Iris pigment epithelial cell (primary cell): ENCODE measurements around the gene BYSL.

ENCODE experiments used
- DNase-seq: peaks from one replicate; pipeline ENCODE4 v3.0.0-alpha.2; 2011; ENCODE audit warnings: low read depth

BYSL gene, protein sequence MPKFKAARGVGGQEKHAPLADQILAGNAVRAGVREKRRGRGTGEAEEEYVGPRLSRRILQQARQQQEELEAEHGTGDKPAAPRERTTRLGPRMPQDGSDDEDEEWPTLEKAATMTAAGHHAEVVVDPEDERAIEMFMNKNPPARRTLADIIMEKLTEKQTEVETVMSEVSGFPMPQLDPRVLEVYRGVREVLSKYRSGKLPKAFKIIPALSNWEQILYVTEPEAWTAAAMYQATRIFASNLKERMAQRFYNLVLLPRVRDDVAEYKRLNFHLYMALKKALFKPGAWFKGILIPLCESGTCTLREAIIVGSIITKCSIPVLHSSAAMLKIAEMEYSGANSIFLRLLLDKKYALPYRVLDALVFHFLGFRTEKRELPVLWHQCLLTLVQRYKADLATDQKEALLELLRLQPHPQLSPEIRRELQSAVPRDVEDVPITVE

DNA sequence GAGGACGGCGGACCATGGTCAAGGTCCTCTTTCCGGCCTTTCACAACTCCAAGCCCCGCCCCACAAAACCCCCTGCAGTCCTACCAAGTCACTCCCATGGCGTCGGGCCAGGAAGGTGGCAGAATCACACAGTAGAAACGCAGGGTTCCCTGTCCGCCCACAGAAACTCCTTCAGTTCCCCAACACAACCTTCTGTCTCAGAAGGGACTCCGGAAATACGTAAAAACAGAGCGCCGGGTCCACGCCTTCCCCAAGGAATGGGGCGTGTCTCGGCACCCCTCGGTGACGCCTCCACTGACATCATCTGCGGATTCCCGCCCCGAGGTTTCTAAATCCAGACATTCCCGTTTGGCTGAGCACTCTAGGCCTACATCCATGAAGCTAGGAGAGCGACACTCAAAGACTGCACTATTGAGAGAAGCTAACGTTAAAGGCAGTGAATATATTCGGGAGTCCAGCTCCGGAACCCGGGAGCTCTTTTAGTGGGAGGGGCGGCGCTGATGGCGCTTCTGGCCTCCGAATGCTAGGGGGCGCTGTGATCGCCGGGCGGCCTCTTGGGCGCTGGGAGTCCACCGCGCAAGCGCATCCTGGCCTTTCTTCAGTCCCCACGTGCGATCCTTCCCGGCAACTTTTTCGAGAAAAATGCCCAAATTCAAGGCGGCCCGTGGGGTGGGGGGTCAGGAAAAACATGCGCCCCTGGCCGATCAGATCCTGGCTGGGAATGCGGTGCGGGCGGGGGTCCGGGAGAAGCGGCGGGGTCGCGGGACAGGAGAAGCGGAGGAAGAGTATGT, at the start of gene BYSL, which contains the start of gene MED20:
BYSL (plus strand) TSS at position 579 of the 791 bp plus-strand sequence; CDS start at position 643, 64 bp downstream.
MED20 (minus strand) TSS at position 219 of the 791 bp plus-strand sequence; CDS start at position 98, 121 bp downstream.
- DNase-seq, result peak; percentile 96

DNA sequence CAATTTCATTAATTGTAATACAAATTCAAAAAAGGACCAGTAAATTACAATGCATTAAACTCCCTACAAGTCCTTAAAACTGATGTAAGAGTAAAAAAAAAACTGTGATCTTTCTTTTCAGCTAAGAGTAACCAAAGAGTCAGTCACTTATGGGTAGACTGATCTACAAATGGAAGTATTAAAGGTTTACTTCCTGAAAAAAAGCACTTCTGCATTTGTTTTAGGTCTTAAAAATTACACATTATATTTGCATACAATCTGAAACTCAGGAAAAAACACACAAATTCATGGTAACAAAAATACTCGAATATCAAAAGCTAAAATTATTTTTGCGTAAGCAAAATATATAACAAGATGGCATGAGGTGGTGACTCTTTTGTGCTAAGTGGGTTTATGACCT, 49.6 kb upstream of the BYSL start:
- no peak for DNase-seq

DNA sequence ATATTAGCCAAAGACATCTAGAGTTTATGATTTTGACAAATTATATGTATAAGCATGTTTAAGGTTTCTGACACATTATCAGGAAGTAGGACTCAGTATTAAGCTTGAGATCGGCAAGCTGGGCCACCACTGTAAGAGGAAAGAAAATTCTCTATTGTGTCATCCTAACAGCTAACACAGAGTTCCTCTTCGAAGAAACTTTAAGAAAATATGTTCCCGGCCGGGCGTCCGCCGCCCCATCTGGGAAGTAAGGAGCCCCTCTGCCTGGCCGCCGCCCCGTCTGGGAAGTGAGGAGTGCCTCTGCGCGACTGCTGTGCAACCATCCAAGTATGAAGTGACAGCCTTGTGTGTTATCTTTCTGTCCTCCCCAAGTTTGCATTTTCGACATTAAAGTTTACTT, 49.2 kb upstream of the BYSL start:
- DNase-seq, result no peak

DNA sequence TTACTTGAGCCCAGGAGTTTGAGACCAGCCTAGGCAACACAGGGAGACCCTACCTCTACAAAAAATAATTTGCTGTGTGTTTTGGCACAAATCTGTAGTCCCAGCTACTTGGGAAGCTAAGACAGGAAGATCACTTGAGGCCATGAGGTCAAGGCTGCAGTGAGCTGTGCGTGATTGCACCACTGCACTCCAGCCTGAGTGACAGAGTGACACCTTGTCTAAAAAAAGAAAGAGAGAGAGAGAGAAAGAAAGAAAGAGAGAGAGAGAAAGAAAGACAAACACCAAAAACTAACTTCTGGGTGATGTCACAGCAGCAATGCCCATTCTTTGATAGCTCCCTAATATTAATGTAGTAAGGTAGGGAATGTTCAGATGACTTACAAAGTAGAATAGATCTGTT, 46.6 kb upstream of the BYSL start:
- DNase-seq, result no peak

DNA sequence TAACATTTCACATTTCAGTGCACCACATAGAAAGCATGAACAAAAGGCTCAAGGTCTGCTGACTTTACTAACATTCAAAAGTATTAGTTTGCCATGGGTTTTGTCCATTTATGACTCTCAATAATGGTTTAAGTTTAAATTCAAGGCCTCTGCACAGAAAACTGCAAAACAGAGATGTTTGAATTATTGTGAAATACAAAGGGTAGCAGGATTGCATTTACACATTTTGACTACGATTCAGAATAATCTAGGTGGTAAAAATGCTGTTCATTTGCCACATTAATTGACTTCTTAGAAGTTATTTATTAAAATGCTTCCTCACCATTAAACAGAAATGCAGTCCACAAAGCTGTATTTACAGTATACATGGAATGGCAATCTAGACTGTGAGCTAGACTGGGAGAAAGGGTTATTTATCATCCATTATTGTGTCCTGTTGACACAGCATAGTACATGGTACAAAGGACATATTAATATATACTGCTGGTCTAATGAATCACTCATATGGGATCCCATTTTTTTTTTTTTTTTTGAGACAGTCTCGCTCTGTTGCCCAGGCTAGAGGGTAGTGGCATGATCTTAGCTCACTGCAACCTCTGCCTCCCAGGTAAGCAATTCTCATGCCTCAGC, 44.1 kb upstream of the BYSL start:
- no peak for DNase-seq

- peak; percentile 79 for DNase-seq
Observed at GRCh38 chr6:41878246-41878645, 43.1 kb upstream of the BYSL start.

GRCh38 chr6:41878961-41879405, 42.3 kb upstream of the BYSL start:
- DNase-seq, result peak; percentile 83

GRCh38 chr6:41881506-41881905, 39.8 kb upstream of the BYSL start:
- no peak for DNase-seq

DNA sequence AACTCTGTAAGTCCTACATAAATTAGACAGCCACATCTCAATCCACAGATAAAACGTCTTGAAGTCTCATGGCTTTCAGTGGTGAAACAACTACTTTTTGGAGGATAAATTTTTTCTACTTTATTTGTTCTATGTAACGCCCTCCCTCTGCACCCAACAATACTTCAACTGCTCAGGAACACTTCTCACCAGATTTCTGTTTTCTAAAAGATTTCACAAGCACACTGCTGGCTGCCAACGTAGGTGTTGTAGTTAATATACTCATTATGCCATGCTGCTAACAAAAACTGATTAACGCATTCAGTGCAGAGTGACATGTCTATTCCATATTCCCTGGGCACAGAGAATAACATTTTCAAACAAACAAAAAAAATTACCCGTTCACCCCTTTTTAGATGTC, 36.3 kb upstream of the BYSL start:
- no peak for DNase-seq

GRCh38 chr6:41885930-41886329, 35.4 kb upstream of the BYSL start:
- no peak for DNase-seq

- DNase-seq, result no peak
Observed at GRCh38 chr6:41887331-41887751, 34.0 kb upstream of the BYSL start.

GRCh38 chr6:41892921-41893564, 28.3 kb upstream of the BYSL start:
- DNase-seq, result no peak

GRCh38 chr6:41894366-41895299, 26.7 kb upstream of the BYSL start:
- peak; percentile 24 for DNase-seq

DNA sequence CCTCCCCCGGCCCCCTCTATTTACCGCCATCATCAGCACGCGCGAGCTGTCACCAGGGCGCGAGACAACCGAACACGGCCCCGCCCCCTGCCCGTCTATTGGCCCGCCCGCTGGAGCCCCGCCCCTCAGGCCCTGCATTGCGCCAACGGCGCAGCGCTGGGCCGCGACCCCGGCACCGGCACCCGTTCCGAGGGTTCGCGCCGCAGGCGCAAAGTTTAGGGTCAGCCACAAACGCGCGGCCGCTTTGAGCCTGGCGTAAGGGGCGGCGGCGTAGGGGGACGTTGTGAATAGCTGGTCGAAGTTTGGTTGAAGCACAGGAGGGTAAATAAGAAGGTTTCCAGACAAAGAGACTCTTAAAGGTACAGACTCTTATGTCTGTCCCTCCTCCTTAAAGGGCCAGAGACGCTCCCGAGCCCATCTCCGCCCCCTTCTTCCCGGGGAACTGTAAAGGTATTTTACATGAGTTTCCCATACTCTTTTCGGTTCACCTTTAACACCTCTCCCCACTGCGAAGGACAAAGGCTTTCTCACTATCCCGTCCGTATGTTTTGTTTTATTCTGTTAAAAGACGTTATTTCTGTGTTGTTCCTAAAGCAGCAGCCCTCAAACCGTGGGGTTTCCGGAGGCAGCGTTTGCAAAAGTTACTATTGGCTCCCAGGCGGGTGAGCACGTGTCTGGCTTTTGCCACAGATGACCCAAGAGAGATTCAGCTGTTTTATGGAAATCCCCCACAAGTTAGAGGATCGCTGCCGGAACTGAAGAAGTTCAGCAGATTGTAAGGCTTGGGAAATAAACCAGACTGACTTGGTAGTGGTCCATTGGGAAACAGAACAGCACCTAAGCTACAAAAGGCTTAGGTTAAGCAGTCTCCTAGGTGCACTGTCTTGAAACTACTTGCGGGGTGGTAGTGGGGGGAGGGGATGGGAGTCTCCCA, 25.7 kb upstream of the BYSL start, which contains the start of gene USP49:
USP49 (minus strand) TSS at position 76 of the 934 bp plus-strand sequence. CDS start 88,392 bp downstream, outside the sequence.
- peak; percentile 96 for DNase-seq

DNA sequence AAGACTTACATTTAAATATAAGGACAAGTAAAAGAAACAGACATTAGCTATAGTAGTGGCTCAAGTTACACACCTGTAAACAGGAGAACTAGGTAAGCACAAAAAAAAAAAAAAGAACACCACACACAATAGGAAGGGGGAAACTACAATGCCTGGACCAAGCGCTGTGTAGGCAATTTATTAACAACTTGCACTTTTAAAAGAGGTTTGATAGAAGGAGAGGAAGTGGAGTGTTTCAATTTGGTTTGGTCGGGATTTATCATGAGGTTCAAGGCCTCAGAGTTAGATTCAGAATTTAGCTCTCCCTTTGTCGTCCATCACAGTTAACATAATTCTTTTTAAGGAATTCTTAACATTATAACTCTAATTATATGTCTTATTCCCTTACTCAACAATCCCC, 25.0 kb upstream of the BYSL start:
- no peak for DNase-seq

- DNase-seq, result no peak
Observed at GRCh38 chr6:41900861-41901260, 20.4 kb upstream of the BYSL start.

DNA sequence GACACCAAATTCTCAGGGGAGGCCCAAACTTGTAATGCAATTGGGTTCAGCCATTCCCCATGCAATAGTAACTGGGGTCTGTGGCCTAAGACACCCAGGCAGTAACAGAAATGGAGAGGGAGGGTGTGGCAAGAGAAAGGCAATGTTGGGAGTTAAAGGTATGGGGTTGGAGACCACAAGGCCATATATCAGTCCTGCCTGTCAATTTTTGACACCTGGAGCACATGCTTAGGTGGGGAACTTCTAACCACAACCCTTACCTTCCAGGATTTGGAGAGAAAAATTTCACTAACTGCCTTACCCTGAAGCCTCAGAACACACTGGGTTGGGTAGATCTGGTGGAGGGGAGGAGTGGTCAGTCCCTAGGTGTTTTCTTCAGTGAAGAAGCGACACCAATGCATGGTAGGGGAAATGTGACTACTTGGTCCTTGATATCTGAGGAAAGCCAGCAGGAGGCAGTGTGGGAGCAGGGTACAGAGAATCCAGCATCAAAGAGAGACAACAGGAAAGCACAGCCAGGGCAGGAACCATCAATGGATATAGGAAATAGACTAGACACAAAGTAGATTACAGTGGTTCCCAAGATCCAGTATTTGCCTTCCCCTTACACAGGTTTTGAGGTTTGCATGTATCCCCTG, 19.3 kb upstream of the BYSL start:
- peak; percentile 57 for DNase-seq

GRCh38 chr6:41909727-41910126, 11.6 kb upstream of the BYSL start:
- DNase-seq, result no peak

- DNase-seq, result no peak
Observed at GRCh38 chr6:41914343-41914742, 7.0 kb upstream of the BYSL start.
